ENCODE measurements around the gene PPP1R1A.

PPP1R1A gene

DNA sequence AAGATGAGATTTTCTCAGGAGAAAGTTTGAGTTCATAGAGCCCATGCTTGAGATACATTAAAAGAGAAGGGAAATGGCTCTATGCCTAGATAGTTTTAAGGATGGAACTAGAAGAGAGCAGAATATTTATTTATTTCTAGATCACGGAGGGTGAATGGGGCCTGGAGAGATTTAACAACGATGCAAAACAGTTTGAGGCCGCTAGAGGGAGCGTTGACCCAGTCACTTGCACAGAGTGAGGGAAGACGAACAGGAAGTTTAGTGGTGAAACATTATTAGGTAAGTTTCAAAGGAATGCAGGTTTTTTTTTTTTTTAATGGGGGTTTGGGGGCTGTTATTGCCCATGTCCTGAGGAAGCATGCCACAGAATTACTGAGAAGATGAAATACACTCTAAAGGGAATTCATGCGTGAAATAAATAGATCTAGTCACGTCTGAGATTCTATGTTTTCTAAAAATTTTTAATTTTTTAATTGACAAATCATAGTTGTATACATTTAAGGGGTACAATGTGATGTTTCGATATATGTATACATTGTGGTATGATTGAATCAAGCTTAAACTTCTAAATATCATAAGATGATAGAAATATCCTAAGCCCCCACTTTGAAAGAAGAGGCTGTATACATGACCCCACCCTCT lies 14.8 kb upstream of the PPP1R1A start:
- peak; percentile 56 for DNase-seq

DNA sequence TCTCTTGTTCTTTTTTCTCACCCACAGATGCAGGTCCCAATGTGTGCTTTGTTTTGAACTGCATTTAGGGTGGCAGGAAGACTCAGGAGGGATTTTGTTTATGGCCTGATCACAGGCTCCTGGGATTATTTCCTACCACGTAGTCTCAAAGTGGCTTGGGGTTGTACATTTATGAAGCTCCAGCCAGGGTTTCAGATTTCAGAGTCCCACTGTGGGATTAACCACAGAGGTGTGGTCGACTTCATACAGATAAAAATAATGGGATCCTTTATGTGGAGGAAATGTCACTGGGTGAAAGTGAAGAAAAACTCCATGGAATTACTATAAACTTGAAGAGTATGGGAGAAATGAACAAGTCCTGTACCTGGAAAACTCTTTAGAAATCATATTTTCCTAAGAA lies 14.2 kb upstream of the PPP1R1A start:
- DNase-seq = no peak

DNA sequence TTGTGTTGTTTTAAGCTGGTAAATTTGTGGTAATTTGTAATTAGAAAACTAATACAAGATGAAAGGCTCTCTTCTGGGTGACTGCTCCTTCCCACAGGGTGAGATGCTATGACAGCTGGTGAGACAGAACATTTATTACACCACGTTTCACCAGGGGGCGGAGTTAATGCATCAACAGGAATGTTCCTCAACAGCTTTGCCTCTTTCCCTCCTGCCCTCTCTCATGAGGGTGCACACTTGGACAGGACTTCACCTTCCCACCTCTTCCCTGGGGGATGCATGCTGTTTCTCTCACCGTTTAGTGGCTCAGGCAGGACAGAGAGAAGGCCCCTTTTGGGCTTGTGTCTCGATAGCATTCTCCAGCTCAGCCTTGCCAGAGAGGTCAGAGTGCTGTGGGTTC lies 13.4 kb upstream of the PPP1R1A start:
- DNase-seq = no peak

DNA sequence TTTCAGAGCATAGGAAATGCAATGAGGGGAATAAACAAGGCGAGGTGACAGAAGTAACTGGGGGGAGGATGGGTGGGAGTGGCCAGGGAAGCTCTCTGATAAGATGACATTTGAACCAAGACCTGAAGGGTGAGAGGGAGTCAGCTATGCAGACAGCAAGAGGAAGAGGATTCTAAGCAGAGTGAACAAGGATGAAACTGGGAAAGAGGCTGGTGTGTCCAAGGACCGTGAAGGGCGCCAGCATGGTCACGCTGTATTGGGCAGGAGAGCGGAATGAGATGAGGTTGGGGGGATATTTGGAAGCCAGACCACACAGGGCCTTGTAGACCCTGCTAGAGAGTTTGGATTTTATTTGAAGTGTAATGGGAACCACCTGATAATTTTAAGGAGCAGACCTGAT lies 10.5 kb upstream of the PPP1R1A start:
- DNase-seq = no peak

DNA sequence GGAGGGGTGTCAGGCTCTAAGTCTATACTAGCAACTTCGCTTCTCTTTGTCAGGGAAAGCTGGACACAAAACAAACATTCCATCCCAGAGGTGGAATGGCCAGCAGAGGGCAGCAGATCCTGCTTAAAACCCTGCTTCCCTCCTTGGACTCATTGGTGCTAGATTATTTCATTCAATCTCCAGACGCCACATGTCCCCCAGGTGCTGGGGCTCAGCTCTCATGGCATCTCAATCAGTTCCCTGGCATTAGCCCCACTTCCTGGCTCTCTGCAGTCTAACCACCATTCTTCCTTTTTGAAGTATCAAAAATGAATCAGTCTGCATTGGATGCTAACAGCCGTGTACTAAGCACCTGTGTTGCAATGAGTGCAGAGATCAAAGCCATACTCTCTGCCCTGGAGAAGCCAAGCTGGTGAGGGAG lies 8.1 kb upstream of the PPP1R1A start:
- peak; percentile 65 for DNase-seq

DNA sequence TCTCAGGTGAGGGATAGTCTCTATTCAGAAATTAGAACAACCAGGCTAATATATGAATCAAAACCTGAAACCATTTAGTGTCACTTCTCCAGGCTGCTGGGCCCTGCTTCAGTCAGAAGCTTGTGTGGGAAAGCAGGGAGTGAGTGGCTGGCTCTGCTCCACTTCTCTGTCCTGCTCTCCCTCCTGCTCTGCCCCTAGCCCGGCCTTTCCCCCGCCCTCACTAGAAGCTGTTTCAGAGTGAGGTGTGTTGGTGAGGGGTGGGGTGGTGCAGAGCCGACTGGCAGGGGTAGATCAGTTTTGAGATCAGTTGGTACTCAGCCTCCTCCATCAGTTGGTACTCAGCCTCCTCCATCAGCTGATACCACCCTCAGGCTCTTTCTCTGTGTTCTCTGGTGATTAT lies 7.0 kb upstream of the PPP1R1A start:
- no peak for DNase-seq

DNA sequence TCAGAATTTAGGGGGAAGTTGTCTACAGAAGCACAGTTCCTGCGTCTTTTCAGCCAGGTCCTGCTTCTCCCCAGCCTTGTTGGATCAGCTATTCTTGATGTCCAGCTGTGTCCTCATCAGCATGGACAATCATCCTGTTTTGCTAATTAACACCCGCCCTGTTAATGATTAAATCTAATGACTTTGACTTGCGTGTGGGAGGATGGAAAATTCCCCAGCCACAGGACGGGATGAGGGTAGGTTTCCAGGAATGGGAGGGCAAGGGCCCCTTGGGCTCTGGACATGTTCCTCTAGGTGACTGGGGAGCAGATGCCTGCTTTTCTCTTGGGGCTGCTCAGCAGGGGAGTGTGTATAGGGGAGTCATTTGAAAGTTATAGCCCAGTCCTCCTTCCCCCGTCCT lies 5.3 kb upstream of the PPP1R1A start:
- DNase-seq = no peak

DNA sequence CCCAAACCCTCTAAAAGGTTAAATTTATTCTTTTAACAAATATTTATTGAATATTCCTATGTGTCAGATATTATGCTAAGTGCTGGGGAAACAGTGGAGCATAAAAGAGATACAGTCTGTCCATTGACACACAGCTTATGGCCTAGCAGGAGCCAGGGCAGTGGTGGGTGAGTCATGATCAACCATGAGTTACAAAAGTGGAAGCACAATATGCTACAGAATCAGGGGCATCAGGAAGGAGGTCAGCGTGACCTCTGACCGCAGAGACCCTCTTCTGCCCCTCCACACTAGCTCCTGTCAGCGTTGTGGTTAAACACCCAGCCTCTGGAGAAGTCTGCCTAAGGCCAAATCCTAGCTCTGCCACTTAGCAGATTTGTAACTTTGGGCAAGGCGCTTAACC lies 4.7 kb upstream of the PPP1R1A start:
- no peak for DNase-seq

DNA sequence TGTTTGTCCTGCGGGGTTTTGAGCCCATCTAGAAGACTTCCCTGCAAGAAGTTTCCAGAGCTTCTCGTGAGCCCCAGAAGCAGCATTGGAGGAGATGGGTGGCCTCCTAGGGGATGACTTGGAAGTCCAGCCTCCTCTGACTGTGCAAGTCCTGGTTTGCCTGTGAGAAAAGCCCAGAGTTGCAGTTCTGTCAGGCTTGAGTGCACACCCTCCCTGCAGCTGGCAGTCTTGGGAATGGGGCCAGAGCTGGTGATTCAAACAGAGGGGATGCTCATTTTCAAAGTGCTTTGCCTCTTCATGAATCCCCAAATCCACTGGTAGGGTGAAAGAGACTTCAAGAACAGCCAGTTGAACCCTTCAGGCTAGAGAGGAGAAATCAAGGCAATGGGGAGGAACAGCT lies 3.9 kb upstream of the PPP1R1A start:
- DNase-seq = no peak

DNA sequence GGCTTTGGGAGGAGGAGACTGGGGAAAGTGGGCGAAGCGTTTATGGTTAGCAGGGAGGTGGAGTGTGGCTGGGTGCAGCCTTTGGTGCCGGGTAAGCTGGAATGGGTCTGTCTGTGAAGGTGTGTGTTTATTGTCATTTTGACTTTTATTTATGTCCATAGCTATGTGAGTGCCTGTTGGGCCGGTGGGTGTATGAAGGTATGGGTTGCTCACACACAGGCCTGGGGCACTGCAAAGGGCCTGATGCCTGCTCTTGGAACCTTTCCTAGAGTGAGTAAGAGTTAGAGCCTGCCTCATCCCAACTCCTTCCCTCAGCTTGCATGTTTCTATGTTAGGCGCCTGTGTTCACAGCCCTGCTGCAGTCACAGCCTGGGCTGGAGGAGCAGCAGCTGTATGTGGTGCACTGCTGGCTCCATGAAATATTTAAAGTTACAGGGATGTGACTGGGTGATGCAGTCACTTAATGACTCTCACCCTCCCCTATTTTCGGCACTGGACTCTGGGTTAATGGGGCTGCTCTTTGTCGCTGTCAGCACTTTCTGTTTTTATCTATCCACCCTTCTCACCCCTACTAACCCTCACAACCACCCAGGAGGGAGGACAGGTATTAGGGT lies 2.6 kb upstream of the PPP1R1A start:
- no peak for DNase-seq

DNA sequence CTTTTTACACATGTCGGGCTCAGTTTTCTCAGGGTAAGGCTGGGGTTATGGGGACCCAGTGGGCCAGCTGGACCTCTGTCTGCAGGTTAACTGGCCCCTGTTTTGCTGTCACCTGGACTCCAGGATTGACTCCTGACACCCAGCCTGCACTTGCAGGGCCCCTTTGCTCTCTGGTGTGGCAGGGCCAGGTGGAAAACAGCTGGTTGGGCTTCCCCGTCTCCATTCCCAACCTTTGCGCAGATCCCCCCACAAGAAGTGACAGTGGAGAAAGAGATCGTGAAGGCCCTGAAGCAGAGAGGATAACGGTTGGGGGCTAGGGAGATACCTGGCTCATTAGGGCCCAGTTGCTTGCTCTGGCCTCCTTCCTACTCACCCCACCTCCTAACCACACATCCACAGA lies 1.5 kb upstream of the PPP1R1A start:
- DNase-seq = no peak

DNA sequence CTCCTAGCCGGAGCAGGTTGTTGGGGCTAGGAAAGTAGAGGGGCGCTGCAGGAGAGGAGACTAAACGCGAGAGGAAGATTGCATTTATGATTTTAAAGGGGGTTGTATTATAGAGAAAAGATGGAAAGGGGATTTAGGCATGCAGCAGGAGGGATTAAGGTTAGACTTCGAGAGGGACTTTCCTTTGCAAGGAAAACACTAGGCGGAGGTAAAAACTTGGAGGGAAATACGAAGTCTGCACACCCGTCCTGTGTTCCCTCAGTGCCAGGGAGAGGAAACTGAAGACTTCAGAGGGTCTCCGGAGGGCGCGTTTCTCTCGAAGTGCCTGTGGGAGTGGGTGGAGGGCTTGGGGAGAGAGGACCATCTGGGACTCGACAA lies 420 bp upstream of the PPP1R1A start:
- DNase-seq = no peak

DNA sequence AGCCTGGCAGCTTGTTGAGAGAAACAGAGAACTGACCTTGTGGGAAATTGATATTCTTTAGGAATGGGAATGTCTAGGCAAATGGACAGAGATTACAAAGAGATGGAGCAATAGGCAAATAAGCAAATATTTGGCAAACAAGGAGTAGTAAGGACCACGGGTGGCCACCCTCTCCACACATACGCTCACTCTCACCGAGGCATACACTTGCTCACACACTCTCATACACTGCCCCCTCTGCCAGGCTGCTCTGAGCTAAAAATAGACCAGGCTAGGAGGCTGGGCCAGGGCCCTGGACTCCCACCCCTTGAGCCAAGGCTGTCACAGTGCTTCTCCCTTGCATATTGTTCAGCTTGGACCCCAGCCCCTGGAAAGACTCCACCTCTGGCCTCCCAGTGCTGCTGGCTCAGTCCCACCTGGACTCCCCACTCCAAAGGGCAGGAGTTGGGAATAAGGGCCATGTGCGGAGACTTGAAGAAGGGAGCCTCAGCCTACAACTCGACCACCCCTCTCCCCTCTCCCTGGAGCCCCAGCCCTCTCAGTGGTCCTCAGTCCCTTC lies 1.1 kb downstream of the PPP1R1A start:
- DNase-seq = no peak

DNA sequence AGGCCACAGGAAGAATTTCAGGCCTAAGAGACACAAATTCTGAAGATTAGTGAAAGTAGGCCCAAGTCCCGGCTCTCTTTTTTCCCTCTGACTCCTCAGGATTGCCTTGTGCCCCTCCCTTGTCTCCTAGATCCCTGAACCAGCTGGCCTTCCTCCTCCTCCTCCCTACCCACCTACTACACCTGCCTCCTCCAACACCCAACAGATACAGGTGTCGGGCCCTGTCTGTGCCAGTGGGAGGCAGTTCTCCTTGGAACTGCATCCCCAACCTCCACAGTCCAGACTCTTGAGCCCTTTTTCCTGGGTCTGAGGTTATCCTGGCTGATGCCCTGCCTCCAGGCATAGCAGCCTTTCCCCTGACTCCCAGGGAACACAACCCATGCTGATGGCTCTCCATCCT lies 1.8 kb downstream of the PPP1R1A start:
- DNase-seq = no peak

DNA sequence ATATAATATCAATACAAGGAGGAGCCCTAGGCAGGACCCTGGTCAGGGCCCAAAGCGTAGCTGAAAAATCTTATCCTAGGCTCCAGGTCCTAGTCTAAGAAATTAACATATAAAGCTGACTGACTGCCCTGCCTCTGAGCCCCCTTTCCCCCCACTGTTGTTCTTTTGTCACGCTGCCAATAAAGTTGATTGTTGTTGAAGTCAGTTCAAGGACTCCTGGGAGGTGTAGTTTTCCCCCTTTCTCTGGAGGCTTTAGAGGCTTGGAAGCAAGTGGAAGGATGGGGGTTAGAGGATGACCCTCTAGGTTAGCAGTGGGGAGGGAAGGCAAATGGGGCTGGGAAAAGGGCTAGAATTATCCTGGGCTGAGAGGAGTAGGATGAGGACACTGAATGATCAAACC lies 3.2 kb downstream of the PPP1R1A start:
- DNase-seq = no peak

DNA sequence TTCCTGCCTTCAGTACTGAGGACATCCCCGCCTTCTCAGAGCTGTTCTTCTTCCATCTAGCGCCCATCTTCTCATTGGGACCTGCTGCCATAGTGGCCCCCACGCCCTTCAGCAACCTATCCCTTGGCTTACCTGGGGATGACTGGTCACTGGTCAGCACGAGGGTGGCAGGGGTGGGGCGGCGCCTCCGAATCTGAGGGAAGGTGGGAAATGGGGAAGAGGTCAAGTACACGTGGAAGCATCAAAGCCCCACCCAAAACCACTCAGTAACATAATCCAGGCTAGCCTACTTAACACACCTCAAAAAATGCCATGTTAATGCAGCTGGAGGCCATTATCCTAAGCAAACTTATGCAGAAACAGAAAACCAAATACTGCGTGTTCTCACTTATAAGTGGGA lies 4.3 kb downstream of the PPP1R1A start:
- DNase-seq = no peak

DNA sequence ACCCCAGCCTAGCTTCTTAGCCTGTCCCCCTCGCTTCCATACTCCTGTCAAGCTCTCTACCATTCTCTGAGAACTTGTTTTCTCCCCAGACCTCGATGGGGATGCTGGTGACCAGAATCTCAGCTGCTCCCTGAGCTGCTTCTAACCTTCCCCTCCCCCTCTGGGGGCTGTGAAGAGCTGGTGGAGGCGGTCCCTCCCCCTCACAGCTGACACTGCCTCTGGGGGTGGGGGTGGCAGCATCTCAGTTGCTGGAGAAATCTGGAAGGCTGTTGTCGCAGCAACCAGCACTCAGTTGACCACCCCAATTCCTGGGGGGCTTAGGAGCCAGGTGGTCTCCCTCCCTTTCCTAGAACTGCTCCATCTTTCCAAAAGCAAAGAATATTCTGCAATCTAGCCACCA lies 4.7 kb downstream of the PPP1R1A start:
- no peak for DNase-seq

DNA sequence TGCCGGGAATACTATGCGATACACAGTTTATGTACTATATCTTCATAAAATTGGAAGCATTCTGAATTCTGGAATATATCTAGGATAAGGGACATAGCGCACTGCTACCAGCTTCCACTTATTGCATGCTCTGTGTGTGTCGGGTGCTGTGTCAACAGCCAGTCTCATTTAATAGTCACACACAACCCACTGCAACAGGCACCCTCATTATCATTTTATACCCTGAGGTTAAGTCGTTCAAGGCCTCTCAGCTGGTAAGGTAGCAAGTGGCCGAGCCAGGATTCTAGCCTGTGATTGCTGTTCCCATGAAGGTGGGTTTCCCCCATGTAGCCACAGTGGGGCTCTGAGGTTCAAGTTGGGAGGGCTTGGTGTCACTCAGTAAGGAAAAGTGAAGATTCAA lies 7.0 kb downstream of the PPP1R1A start:
- DNase-seq = no peak

DNA sequence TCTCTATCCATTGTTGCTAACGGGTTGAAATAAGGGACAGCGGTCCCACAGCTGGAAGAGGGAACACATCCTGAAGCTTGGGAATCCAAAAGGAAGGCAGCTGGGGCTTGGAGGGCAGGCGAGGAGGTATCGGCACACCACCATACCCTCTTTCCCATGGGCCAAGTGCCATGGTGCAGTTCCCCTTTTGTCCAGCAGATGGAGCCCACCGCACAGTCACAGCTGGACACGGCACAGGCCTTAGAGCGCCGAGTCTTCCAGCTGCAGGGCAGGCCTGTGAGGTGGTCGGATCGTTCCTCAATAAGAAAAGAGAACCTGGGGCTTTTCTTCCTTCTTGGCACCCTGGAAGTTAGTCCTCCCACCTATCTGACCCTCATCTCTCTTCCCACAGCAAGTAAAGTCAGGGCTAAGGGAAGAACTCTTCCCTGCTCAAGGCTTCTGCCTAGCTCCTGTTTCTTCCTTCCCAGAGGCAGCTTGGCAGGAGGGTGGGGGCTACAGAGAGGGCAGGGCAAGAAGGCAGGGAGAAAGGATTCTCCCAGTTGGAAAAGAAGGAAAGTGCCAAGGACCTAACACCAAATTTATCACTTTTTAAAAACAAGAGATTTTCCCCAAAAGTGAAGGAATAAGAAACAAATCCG lies 8.6 kb downstream of the PPP1R1A start:
- peak; percentile 86 for DNase-seq

DNA sequence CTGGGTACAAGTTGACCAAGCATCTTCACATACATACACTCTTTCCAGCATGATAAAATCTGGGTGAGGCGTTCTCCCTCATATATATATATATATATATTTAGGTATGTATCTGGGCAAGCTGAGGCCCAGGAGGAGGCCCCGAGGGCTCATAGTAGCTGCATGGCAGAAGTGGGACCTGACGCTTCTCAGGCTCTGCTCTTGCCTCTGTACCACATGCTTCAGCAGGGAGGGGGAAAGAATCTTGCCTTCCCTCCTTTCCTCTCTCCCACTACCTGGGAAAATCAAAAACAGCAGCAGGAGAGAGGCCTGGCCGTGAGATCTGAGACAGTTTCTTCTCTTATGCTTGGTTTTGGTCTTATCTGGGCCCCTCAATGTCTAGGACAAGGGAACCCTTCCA lies 9.2 kb downstream of the PPP1R1A start:
- DNase-seq = no peak

DNA sequence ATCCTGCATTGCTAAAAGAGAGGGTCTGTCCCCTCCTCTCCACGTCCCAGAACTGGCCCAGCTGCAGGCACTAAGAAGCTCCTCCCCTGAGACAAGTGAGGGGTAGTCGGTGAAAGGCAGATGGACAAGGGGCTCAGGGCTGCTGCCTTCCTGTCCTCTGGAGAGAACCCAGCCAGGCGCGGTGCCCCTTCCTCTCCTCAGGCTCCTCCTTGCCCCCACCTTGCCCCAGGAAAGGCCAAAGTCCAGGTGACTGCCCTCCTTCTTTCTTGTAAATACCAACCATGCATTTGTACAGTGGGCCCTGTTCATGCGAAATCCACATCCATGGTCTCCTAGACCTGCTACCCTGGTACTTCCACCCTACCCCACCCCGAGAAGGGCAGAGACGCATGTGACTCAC lies 9.7 kb downstream of the PPP1R1A start:
- DNase-seq = no peak

DNA sequence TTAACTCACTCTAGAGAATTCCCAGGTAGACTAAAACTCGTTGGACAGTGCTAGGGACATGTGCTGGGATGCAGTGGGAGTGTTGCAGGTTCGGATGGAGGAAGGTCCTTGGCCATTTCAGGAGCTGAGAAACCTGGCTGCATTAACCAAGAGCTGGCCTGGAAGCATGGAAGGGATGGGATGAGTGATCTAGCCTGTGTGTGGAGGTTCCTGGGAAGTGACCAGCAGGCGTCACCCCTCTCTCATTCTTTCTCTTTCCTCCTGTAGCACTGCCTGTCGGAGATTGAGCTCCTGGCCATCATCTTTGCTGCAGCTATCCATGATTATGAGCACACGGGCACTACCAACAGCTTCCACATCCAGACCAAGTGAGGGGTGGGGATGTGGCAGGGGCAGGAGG lies 15.6 kb downstream of the PPP1R1A start:
- DNase-seq = no peak

DNA sequence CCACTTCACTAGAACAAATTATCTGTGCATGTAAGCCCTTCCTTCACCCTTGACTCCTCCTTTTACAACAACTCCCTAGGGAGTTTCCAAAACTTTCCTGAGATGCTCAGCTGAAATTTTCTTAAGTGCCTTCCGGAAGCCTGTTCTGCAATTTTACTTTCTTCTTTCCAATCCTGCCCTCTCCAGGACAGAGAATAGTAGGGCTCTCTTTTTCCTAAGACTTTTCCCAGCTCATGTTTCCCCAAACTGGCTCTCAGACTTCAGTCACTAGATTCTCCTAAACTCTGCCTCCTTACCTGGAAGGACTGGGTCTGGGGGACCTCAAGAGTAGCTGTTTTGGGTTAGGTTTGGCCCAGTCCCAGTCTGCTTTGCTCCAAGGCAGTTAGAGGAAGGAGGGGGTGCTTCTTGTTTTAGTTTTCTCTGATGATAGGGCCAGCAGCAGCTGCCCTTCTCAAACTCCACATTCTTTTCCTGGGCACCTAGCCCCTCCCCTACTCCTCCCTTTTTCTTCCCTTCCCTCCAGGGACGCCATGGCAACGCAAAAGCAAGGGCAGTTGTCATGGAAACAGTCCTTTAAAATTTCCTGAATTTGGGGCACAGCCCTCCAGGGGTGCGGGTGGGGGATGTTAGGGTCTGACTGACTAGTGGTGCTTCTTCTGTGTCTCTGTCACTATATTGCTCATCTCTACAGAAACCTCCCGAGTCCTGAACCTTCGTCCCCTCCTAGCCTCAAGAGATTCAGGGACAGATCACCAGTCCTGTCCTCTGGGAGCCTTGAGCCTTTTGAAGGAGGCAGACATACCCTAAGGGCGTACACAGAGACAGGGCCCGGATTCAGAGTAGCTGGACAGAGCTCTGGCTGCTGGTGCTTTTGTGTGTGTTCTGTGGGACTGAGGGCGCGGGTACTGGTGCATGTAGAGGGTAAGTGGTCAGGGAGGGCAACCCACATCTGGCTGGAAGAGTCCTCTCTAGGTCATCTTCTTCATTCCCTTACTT lies 17.0 kb downstream of the PPP1R1A start:
- DNase-seq = no peak

Data from activated T-cell treated with anti-CD3 and anti-CD28 coated beads, Interleukin-2, amount 50 U/mL, for 1 hour (primary cell).